Breast epithelium (tissue), 3 donors: ENCODE measurements around the gene PDCL3.

ENCODE experiments used
- POLR2A ChIP-seq: fragments of 450-650 bp; IDR thresholded peaks from one replicate; pipeline ENCODE4 v1.6.1; 2016; ENCODE audit warnings: antibody characterized with exemption, mild to moderate bottlenecking, moderate library complexity
- POLR2AphosphoS5 ChIP-seq, 3 donors: sonication (generic); formaldehyde crosslinking; IDR thresholded peaks; one replicate each; pipeline ENCODE4 v1.6.1; 2017; ENCODE audit warnings: antibody characterized with exemption in 3 of 3
- TF ChIP-seq, protein P1 (sequence below), 3 donors: fragments of 450-650 bp; IDR thresholded peaks; one replicate each; pipeline ENCODE4 v1.5.1; 2016 to 2017; ENCODE audit warnings: antibody characterized with exemption in 3 of 3, mild to moderate bottlenecking in 3 of 3, moderate library complexity in 3 of 3

GRCh38 chr2:100529176-100529575, 33.6 kb upstream of the PDCL3 start:
- TF ChIP-seq, protein P1, sequence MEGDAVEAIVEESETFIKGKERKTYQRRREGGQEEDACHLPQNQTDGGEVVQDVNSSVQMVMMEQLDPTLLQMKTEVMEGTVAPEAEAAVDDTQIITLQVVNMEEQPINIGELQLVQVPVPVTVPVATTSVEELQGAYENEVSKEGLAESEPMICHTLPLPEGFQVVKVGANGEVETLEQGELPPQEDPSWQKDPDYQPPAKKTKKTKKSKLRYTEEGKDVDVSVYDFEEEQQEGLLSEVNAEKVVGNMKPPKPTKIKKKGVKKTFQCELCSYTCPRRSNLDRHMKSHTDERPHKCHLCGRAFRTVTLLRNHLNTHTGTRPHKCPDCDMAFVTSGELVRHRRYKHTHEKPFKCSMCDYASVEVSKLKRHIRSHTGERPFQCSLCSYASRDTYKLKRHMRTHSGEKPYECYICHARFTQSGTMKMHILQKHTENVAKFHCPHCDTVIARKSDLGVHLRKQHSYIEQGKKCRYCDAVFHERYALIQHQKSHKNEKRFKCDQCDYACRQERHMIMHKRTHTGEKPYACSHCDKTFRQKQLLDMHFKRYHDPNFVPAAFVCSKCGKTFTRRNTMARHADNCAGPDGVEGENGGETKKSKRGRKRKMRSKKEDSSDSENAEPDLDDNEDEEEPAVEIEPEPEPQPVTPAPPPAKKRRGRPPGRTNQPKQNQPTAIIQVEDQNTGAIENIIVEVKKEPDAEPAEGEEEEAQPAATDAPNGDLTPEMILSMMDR (IDR thresholded peaks at IDR 0.05): no peak
- no peak for TF ChIP-seq POLR2A
- no peak for TF ChIP-seq POLR2AphosphoS5 (IDR thresholded peaks at IDR 0.05)
